ENCODE data around the gene MALRD1. TPM values are rescaled to one million over a fixed set of nuclear protein-coding genes. Genes with fewer than 3 reads are reported as not detected.

The MALRD1 gene
- total RNA-seq, 1 donor from 2014 or later, result 1.5 TPM

- no peaks in the 10 kb centered on the region for H3K4me1 Mint-ChIP-seq (ENCODE audit: low read depth)
- H3K27me3 Mint-ChIP-seq, result no peaks in the 10 kb centered on the region
- no peak for TF ChIP-seq CTCF (IDR thresholded peaks at IDR 0.05; ENCODE audit: unreplicated experiment)
- DNase-seq (ENCODE audit: low spot score, unreplicated experiment), result no peak
- no peaks in the 10 kb centered on the region for H3K9me3 Mint-ChIP-seq (ENCODE audit: low read depth)
- H3K4me3 Mint-ChIP-seq (ENCODE audit: low read depth), result no peak overlapping the region
- H3K27ac Mint-ChIP-seq, result no peak overlapping the region
- H3K36me3 Mint-ChIP-seq (ENCODE audit: insufficient read depth), result no peaks in the 10 kb centered on the region
Measured at GRCh38 chr10:19616966-19617365, 568.4 kb downstream of the MALRD1 start.

GRCh38 chr10:19620811-19621210 lies 572.2 kb downstream of the MALRD1 start:
- no peaks in the 10 kb centered on the region for H3K9me3 Mint-ChIP-seq (ENCODE audit: low read depth)
- no peak overlapping the region for H3K4me3 Mint-ChIP-seq (ENCODE audit: low read depth)
- no peak for DNase-seq (ENCODE audit: low spot score, unreplicated experiment)
- no peak overlapping the region for H3K27ac Mint-ChIP-seq
- no peak for TF ChIP-seq CTCF (IDR thresholded peaks at IDR 0.05; ENCODE audit: unreplicated experiment)
- no peaks in the 10 kb centered on the region for H3K27me3 Mint-ChIP-seq
- H3K36me3 Mint-ChIP-seq (ENCODE audit: insufficient read depth), result no peaks in the 10 kb centered on the region
- no peaks in the 10 kb centered on the region for H3K4me1 Mint-ChIP-seq (ENCODE audit: low read depth)

GRCh38 chr10:19623321-19623720 lies 574.7 kb downstream of the MALRD1 start:
- no peak for DNase-seq (ENCODE audit: low spot score, unreplicated experiment)
- Mint-ChIP-seq H3K27ac (no peak overlapping the region), H3K36me3 (ENCODE audit: insufficient read depth) (no peaks in the 10 kb centered on the region), H3K4me1 (ENCODE audit: low read depth) (no peaks in the 10 kb centered on the region), H3K9me3 (ENCODE audit: low read depth) (no peaks in the 10 kb centered on the region), H3K4me3 (ENCODE audit: low read depth) (no peak overlapping the region), H3K27me3 (no peaks in the 10 kb centered on the region)
- no peak for TF ChIP-seq CTCF (IDR thresholded peaks at IDR 0.05; ENCODE audit: unreplicated experiment)

GRCh38 chr10:19626156-19626555 lies 577.6 kb downstream of the MALRD1 start:
- Mint-ChIP-seq H3K4me1 (ENCODE audit: low read depth) (no peaks in the 10 kb centered on the region), H3K4me3 (ENCODE audit: low read depth) (no peak overlapping the region), H3K27me3 (no peaks in the 10 kb centered on the region), H3K36me3 (ENCODE audit: insufficient read depth) (no peaks in the 10 kb centered on the region), H3K9me3 (ENCODE audit: low read depth) (no peaks in the 10 kb centered on the region), H3K27ac (no peak overlapping the region)
- TF ChIP-seq CTCF (IDR thresholded peaks at IDR 0.05; ENCODE audit: unreplicated experiment), result no peak
- no peak for DNase-seq (ENCODE audit: low spot score, unreplicated experiment)

- Mint-ChIP-seq H3K4me1 (ENCODE audit: low read depth) (no peaks in the 10 kb centered on the region), H3K4me3 (ENCODE audit: low read depth) (no peak overlapping the region), H3K9me3 (ENCODE audit: low read depth) (no peaks in the 10 kb centered on the region), H3K27me3 (no peaks in the 10 kb centered on the region), H3K36me3 (ENCODE audit: insufficient read depth) (no peaks in the 10 kb centered on the region), H3K27ac (no peak overlapping the region)
- DNase-seq (ENCODE audit: low spot score, unreplicated experiment), result no peak
- no peak for TF ChIP-seq CTCF (IDR thresholded peaks at IDR 0.05; ENCODE audit: unreplicated experiment)
Measured at GRCh38 chr10:19628767-19629560, 580.4 kb downstream of the MALRD1 start.

All from progenitor cell of endocrine pancreas (in vitro differentiated cells).